Suprapubic skin (tissue), 3 donors: Measurements from ENCODE around the gene SEMA3F.

ENCODE experiments used
- CTCF ChIP-seq, 2 donors: fragments of 200-600 bp in 1 of 2; fragments of 450-650 bp in 1 of 2; sonication (generic) in 1 of 2; IDR thresholded peaks; one replicate each; pipeline ENCODE4 v1.5.1; 2016 to 2019; ENCODE audit warnings: antibody characterized with exemption in 2 of 2, mild to moderate bottlenecking in 1 of 2, moderate library complexity in 1 of 2
- EP300 ChIP-seq: sonication (generic); formaldehyde crosslinking; IDR thresholded peaks from one replicate; pipeline ENCODE4 v1.6.1; 2017; ENCODE audit warnings: antibody characterized with exemption
- POLR2A ChIP-seq, 2 donors: fragments of 450-650 bp; IDR thresholded peaks; one replicate each; pipeline ENCODE4 v1.6.1; 2017; ENCODE audit warnings: antibody characterized with exemption in 2 of 2, mild to moderate bottlenecking in 2 of 2, moderate library complexity in 2 of 2

- TF ChIP-seq CTCF (IDR thresholded peaks at IDR 0.05), result no peak
- no peak for TF ChIP-seq EP300
- TF ChIP-seq POLR2A (IDR thresholded peaks at IDR 0.05), result no peak
These were observed 37.0 kb downstream of the SEMA3F start for GRCh38 chr3:50192124-50192523.
